Loucy (cell line): ENCODE measurements around the gene ARHGEF10L.

ENCODE experiments used
- H2AFZ ChIP-seq: fragments of 200-600 bp; sonication (generic); 2 replicates; pipeline ENCODE4 v1.6.0; 2016; ENCODE audit warnings: antibody characterized with exemption, mild to moderate bottlenecking, low read length, moderate library complexity
- H3F3A ChIP-seq: fragments of 200-600 bp; 2 replicates; pipeline ENCODE4 v1.6.0; 2016; ENCODE audit warnings: antibody characterized with exemption, low read depth, mild to moderate bottlenecking
- H3K27me3 ChIP-seq: fragments of 200-600 bp; sonication (generic); 2 replicates; pipeline ENCODE4 v1.6.1; 2014; ENCODE audit warnings: low read length, mild to moderate bottlenecking; ENCODE audit not compliant: insufficient read depth, poor library complexity, severe bottlenecking
- H3K36me3 ChIP-seq: fragments of 200-600 bp; sonication (generic); 2 replicates; pipeline ENCODE4 v1.6.1; 2016; ENCODE audit warnings: low read length; ENCODE audit not compliant: insufficient read depth
- H3K4me1 ChIP-seq: fragments of 200-600 bp; sonication (generic); 2 replicates; pipeline ENCODE4 v1.5.1; 2014; ENCODE audit warnings: low read length, mild to moderate bottlenecking; ENCODE audit not compliant: insufficient read depth, poor library complexity, severe bottlenecking
- H3K4me2 ChIP-seq: fragments of 200-600 bp; sonication (generic); 2 replicates; pipeline ENCODE4 v1.6.0; 2014; ENCODE audit warnings: antibody characterized with exemption, low read length, low read depth, mild to moderate bottlenecking; ENCODE audit not compliant: poor library complexity, severe bottlenecking
- H3K4me3 ChIP-seq: fragments of 200-600 bp; sonication (generic); 2 replicates; pipeline ENCODE4 v1.5.1; 2014; ENCODE audit warnings: low read length, mild to moderate bottlenecking, mixed read lengths; ENCODE audit not compliant: poor library complexity, severe bottlenecking
- H3K79me2 ChIP-seq: fragments of 200-600 bp; sonication (generic); 2 replicates; pipeline ENCODE4 v1.6.1; 2014; ENCODE audit warnings: low read length; ENCODE audit not compliant: insufficient read depth
- H3K9ac ChIP-seq: fragments of 200-600 bp; sonication (generic); 2 replicates; pipeline ENCODE4 v1.6.0; 2014; ENCODE audit warnings: mild to moderate bottlenecking, low read depth, low read length, moderate library complexity; ENCODE audit not compliant: poor library complexity, severe bottlenecking
- H3K9me2 ChIP-seq: fragments of 200-600 bp; sonication (generic); replicated peaks from 2 replicates; pipeline ENCODE4 v1.6.1; 2016; ENCODE audit warnings: low read depth, low read length, mixed read lengths
- H3K9me3 ChIP-seq: fragments of 200-600 bp; sonication (generic); 2 replicates; pipeline ENCODE4 v1.6.1; 2014; ENCODE audit warnings: mild to moderate bottlenecking, antibody characterized with exemption, low read length, low read depth; ENCODE audit not compliant: insufficient read depth
- H4K20me1 ChIP-seq: fragments of 200-600 bp; sonication (generic); 2 replicates; pipeline ENCODE4 v1.6.0; 2014; ENCODE audit warnings: antibody characterized with exemption, low read length, mild to moderate bottlenecking; ENCODE audit not compliant: insufficient read depth, poor library complexity, severe bottlenecking
- CTCF ChIP-seq: fragments of 200-600 bp; sonication (generic); conservative IDR thresholded peaks from 2 replicates; pipeline ENCODE4 v1.5.1; 2014; ENCODE audit warnings: mild to moderate bottlenecking, antibody characterized with exemption, low read length
- EZH2phosphoT487 ChIP-seq: fragments of 200-600 bp; IDR thresholded peaks from 2 replicates; pipeline ENCODE4 v1.6.1; 2018; ENCODE audit warnings: antibody characterized with exemption, mild to moderate bottlenecking, moderate library complexity, borderline replicate concordance

The ARHGEF10L gene

DNA sequence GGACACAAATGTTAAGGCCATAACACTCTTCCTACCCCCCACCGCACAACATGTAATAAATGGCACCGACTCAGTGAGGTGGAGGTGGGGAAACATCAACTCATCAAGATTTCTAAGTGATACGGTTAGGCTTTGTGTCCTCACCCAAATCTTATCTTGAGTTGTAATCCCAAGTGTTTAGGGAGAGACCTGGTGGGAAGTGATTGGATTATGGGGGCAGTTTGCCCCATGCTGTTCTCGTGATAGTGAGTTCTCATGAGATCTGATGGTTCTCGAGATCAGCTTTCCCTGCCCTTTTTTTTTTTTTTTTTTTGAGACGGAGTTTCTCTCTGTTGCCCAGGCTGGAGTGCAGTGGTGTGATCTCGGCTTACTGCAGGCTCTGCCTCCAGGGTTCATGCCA is 164.7 kb downstream of the ARHGEF10L start:
- TF ChIP-seq EZH2phosphoT487 (no peak), CTCF (no peak)
- Histone ChIP-seq H3K79me2 (no peaks in the 10 kb centered on the region), H3K4me1 (no peaks in the 10 kb centered on the region), H3F3A (no peaks in the 10 kb centered on the region), H3K9me3 (no peaks in the 10 kb centered on the region), H3K9me2 (no peaks in the 10 kb centered on the region), H3K36me3 (no peaks in the 10 kb centered on the region), H4K20me1 (no peaks in the 10 kb centered on the region), H3K9ac (no peak overlapping the region), H3K4me3 (no peak overlapping the region), H3K27me3 (no peaks in the 10 kb centered on the region), H3K4me2 (no peak overlapping the region), H2AFZ (no peak overlapping the region)

DNA sequence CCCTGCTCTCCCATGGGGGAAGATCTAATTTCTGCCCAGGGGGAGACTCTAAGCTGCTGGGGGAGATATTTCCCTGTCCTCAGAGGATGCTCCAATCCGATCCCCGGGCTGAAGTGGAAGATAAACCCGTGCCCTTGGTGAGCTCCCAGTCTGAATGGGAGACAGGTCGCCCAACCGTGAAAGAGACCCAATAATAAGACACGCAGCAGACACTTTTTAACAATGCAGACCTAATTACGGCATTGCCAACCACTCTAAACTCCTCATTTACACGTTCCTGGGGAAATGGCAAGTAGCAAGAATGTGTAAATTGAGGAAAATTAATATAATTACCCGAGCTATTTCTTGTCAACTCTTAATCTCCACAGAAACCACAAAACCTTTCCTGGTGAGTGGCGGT is 166.9 kb downstream of the ARHGEF10L start:
- no peak overlapping the region for H2AFZ ChIP-seq
- H3F3A ChIP-seq, result no peaks in the 10 kb centered on the region
- H3K9me2 ChIP-seq, result no peaks in the 10 kb centered on the region
- H3K4me3 ChIP-seq, result no peak overlapping the region
- no peaks in the 10 kb centered on the region for H3K27me3 ChIP-seq
- H3K36me3 ChIP-seq, result no peaks in the 10 kb centered on the region
- no peaks in the 10 kb centered on the region for H3K79me2 ChIP-seq
- TF ChIP-seq CTCF (no peak), EZH2phosphoT487 (no peak)
- no peaks in the 10 kb centered on the region for H3K4me1 ChIP-seq
- no peak overlapping the region for H3K9ac ChIP-seq
- no peaks in the 10 kb centered on the region for H4K20me1 ChIP-seq
- H3K4me2 ChIP-seq, result no peak overlapping the region
- no peaks in the 10 kb centered on the region; the same call in 1 of the 2 replicates for H3K9me3 ChIP-seq

- no peak overlapping the region for H2AFZ ChIP-seq
- no peak for TF ChIP-seq EZH2phosphoT487
- TF ChIP-seq CTCF, result no peak
- no peaks in the 10 kb centered on the region for H3K36me3 ChIP-seq
- no peaks in the 10 kb centered on the region for H3K9me2 ChIP-seq
- H3K27me3 ChIP-seq, result no peaks in the 10 kb centered on the region
- H3K9me3 ChIP-seq, result no peaks in the 10 kb centered on the region; the same call in 1 of the 2 replicates
- no peaks in the 10 kb centered on the region for H3K4me1 ChIP-seq
- no peak overlapping the region for H3K4me3 ChIP-seq
- H3F3A ChIP-seq, result no peaks in the 10 kb centered on the region
- no peaks in the 10 kb centered on the region for H3K79me2 ChIP-seq
- H3K4me2 ChIP-seq, result no peak overlapping the region
- no peaks in the 10 kb centered on the region for H4K20me1 ChIP-seq
- no peak overlapping the region for H3K9ac ChIP-seq
Measured at GRCh38 chr1:17709981-17710380, 170.5 kb downstream of the ARHGEF10L start.
